Measurements from ENCODE around the gene PACRG.

DNA sequence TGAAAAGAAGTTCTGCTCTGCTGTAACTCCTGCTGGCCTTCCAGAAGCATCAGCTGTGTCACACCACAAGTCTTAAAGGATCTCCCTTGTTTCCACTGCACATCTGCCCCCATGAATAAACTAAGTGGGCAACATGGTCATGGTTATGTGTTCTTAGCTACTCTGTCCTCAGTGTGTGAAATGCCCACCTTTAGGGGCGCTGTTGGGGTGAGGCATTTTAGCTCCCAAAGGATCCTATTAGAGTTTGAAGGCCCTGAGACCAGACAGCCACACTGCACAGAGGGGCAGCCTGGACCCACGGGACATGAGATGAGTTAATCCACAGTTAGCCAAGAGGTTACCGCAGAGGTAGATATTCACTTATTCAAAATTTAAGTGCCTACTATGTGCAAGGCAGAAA, 392.4 kb downstream of the PACRG start:
- TF ChIP-seq, protein P1, sequence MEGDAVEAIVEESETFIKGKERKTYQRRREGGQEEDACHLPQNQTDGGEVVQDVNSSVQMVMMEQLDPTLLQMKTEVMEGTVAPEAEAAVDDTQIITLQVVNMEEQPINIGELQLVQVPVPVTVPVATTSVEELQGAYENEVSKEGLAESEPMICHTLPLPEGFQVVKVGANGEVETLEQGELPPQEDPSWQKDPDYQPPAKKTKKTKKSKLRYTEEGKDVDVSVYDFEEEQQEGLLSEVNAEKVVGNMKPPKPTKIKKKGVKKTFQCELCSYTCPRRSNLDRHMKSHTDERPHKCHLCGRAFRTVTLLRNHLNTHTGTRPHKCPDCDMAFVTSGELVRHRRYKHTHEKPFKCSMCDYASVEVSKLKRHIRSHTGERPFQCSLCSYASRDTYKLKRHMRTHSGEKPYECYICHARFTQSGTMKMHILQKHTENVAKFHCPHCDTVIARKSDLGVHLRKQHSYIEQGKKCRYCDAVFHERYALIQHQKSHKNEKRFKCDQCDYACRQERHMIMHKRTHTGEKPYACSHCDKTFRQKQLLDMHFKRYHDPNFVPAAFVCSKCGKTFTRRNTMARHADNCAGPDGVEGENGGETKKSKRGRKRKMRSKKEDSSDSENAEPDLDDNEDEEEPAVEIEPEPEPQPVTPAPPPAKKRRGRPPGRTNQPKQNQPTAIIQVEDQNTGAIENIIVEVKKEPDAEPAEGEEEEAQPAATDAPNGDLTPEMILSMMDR (IDR thresholded peaks at IDR 0.05; ENCODE audit: poor library complexity, severe bottlenecking), result no peak
- TF ChIP-seq SMC3 (conservative IDR thresholded peaks at IDR 0.05; ENCODE audit: poor library complexity) (no peak), RAD21 (conservative IDR thresholded peaks at IDR 0.05) (no peak), EZH2 (IDR thresholded peaks at IDR 0.05; ENCODE audit: borderline replicate concordance, insufficient read depth, low read length, poor library complexity, severe bottlenecking) (no peak), POLR2AphosphoS5 (IDR thresholded peaks at IDR 0.05) (no peak)
- TF ChIP-seq, protein P2, sequence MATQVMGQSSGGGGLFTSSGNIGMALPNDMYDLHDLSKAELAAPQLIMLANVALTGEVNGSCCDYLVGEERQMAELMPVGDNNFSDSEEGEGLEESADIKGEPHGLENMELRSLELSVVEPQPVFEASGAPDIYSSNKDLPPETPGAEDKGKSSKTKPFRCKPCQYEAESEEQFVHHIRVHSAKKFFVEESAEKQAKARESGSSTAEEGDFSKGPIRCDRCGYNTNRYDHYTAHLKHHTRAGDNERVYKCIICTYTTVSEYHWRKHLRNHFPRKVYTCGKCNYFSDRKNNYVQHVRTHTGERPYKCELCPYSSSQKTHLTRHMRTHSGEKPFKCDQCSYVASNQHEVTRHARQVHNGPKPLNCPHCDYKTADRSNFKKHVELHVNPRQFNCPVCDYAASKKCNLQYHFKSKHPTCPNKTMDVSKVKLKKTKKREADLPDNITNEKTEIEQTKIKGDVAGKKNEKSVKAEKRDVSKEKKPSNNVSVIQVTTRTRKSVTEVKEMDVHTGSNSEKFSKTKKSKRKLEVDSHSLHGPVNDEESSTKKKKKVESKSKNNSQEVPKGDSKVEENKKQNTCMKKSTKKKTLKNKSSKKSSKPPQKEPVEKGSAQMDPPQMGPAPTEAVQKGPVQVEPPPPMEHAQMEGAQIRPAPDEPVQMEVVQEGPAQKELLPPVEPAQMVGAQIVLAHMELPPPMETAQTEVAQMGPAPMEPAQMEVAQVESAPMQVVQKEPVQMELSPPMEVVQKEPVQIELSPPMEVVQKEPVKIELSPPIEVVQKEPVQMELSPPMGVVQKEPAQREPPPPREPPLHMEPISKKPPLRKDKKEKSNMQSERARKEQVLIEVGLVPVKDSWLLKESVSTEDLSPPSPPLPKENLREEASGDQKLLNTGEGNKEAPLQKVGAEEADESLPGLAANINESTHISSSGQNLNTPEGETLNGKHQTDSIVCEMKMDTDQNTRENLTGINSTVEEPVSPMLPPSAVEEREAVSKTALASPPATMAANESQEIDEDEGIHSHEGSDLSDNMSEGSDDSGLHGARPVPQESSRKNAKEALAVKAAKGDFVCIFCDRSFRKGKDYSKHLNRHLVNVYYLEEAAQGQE (IDR thresholded peaks at IDR 0.05; ENCODE audit: borderline replicate concordance), result no peak

All from neural cell (in vitro differentiated cells).